Measurements from ENCODE around the gene FIZ1. TPM values are rescaled to one million over a fixed set of nuclear protein-coding genes. Genes with fewer than 3 reads are reported as not detected.

The FIZ1 gene
- total RNA-seq, 1 experiment from 2014 or later = 21.5 TPM

- TF ChIP-seq, protein P1, sequence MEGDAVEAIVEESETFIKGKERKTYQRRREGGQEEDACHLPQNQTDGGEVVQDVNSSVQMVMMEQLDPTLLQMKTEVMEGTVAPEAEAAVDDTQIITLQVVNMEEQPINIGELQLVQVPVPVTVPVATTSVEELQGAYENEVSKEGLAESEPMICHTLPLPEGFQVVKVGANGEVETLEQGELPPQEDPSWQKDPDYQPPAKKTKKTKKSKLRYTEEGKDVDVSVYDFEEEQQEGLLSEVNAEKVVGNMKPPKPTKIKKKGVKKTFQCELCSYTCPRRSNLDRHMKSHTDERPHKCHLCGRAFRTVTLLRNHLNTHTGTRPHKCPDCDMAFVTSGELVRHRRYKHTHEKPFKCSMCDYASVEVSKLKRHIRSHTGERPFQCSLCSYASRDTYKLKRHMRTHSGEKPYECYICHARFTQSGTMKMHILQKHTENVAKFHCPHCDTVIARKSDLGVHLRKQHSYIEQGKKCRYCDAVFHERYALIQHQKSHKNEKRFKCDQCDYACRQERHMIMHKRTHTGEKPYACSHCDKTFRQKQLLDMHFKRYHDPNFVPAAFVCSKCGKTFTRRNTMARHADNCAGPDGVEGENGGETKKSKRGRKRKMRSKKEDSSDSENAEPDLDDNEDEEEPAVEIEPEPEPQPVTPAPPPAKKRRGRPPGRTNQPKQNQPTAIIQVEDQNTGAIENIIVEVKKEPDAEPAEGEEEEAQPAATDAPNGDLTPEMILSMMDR (conservative IDR thresholded peaks at IDR 0.05) = no peak; the same call in 2 of the 3 replicates
- Histone ChIP-seq H2BK20ac (ENCODE audit: low read depth, low read length, poor library complexity, severe bottlenecking) (no peak overlapping the region), H2BK15ac (ENCODE audit: low read depth, low read length) (no peak overlapping the region), H3T11ph (ENCODE audit: low read length) (no peak overlapping the region), H3K4ac (ENCODE audit: low read depth, low read length) (no peak overlapping the region), H3K4me1 (ENCODE audit: insufficient read depth, low read length) (0 out of 2 replicates have a peak, but pooled peaks cover 2% of the 10 kb centered on the region), H4K5ac (ENCODE audit: insufficient read length, low read depth, low read length) (no peak overlapping the region), H3K79me2 (ENCODE audit: insufficient read depth, low read length) (peaks cover 15% of the 10 kb centered on the region; the same call in 1 of the 2 replicates), H3K9me3 (ENCODE audit: control insufficient read depth, low read depth, low read length) (no peaks in the 10 kb centered on the region), H3K9ac (ENCODE audit: extremely low read depth, insufficient read length, low read length) (no peak overlapping the region), H2AK5ac (ENCODE audit: insufficient read length, low read length) (no peak overlapping the region), H3K27me3 (ENCODE audit: insufficient read depth, low read length) (no peaks in the 10 kb centered on the region), H4K8ac (replicated peaks; ENCODE audit: insufficient read length, low read depth, low read length) (no peak overlapping the region), H3K27ac (ENCODE audit: insufficient read length, low read depth, low read length) (no peak overlapping the region), H3K79me1 (ENCODE audit: insufficient read depth, low read depth, low read length, poor library complexity, severe bottlenecking) (peaks cover 9% of the 10 kb centered on the region), H3K4me2 (ENCODE audit: insufficient read depth, insufficient read length, low read length) (peak overlapping the region; percentile 58), H2BK5ac (ENCODE audit: insufficient read length, low read length) (no peak overlapping the region), H3K23me2 (ENCODE audit: insufficient read length, low read depth, low read length, poor library complexity, severe bottlenecking) (peaks cover 36% of the 10 kb centered on the region), H3K56ac (ENCODE audit: insufficient read length, low read depth, low read length) (no peak overlapping the region), H4K20me1 (ENCODE audit: control insufficient read depth, insufficient read depth, insufficient read length) (no peaks in the 10 kb centered on the region), H2AFZ (ENCODE audit: low read length) (no peak overlapping the region), H4K91ac (ENCODE audit: insufficient read length, low read depth, low read length) (no peak overlapping the region), H3K23ac (ENCODE audit: insufficient read length, low read depth, low read length) (no peak overlapping the region), H3K18ac (ENCODE audit: insufficient read length, low read depth, low read length) (no peak overlapping the region), H2BK120ac (ENCODE audit: low read depth, low read length, poor library complexity, severe bottlenecking) (no peak overlapping the region), H3K14ac (ENCODE audit: insufficient read depth, low read length) (no peak overlapping the region), H2BK12ac (ENCODE audit: insufficient read length, low read depth, low read length) (no peak overlapping the region)
- Mint-ChIP-seq H3K4me1 (peaks cover 30 to 46% of the 10 kb centered on the region in 2 experiments), H3K27me3 (ENCODE audit: low read depth) (peaks cover 3% of the 10 kb centered on the region; the same call in 1 of the 2 replicates), H3K4me3 (peak overlapping the region; percentile 80 to 97), H3K9me3 (peaks cover 0 to 4% of the 10 kb centered on the region in 2 experiments; a peak in 3 of 5 replicates), H3K36me3 (ENCODE audit: insufficient read depth in 1 of 3, low read depth in 3 of 3) (peaks cover 17 to 24% (median 23%) of the 10 kb centered on the region in 3 experiments; a peak in 6 of 7 replicates), H3K27ac (peak overlapping the region; percentile 47 to 94 (median 90); a peak in 4 of 7 replicates)
- peak; percentile 80 for DNase-seq
- WGBS (ENCODE audit: extremely low coverage, insufficient read length, low lambda C conversion rate) = no CpG with 5 or more reads among the region's 38 CpGs
These were observed 40.8 kb upstream of the FIZ1 start for GRCh38 chr19:55640043-55640576.
